Eye (tissue), 1 donor: ENCODE data around the gene LASP1.
"Not testable (repeated sequence)": the region's sequence is repeated elsewhere in the genome, so short reads cannot be mapped to it uniquely, and the experiment has no call there.

ENCODE experiments used
- DNase-seq: peaks from one replicate; pipeline ENCODE4 v3.0.0-alpha.2; 2015

Gene LASP1

DNA sequence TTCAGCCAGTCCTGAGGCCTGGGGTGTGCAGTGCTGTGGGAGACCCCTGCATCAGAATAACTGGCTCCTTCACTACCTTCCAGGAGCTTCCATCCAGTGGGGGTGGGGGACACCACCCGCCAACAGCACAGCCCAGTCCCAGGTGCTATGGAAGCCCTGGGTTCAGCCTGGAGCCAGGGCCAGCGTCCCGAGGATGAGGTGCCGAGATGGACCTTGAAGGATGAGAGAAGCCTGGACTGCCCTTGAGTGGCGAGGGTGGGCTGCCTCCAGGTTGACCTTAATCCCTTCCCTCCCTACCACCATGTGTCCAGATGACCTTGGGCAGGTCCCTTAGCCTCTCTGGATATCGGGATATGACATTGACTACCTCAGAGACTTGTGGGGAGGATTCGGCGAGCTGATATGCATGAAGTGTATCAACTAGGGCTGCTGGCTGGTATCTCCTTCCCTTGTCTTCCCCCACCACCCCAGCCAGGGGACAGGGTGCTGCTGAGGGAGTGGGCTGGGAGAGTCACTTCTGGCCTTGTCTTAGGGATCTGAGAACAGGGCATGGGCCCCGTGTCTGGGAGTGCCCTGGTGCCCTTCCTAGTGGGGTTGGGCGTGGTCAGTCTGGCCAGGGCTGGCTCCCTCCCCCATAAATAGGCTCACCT, 41.3 kb downstream of the LASP1 start:
- DNase-seq, result no peak

DNA sequence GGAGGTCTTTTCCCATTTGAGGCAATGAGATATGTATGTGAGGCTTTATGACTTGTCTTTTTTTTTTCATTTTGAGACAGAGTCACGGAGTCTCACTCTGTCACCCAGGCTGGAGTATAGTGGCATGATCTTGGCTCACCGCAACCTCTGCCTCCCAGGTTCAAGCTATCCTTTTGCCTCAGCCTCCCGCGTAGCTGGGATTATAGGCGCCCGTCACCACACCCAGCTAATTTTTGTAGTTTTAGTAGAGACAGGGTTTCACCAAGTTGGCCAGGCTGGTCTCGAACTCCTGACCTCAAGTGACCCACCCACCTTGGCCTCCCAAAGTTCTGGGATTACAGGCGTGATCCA, 41.8 kb downstream of the LASP1 start:
- DNase-seq, result not testable (repeated sequence)

DNA sequence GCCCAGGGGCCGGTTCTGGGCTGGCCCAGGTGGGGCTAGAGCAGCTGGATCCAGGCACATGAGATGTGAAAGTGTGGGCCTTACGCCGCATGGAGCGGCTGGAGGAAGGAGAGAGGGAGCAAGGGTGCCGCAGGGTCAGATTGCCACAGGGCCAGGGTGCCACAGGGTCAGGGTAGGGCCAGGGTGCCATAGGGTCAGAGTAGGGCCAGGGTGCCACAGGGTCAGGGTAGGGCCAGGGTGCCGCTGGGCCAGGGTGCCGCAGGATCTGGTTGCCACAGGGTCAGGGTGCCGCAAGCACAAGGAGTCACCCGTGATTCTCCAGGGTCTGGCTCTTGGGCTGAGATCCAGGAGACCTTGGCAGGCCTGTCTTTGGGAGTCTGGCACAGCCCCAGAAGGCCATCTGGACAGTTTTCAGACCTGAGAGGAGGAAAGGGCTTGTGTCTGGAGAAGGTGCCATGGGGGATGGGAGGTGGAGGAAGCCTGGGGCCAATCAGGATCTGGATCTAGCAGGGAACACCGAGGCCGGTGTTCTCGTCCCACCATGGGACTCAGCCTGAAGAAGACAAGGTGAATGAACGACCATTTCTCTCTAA, 42.5 kb downstream of the LASP1 start:
- DNase-seq, result no peak

DNA sequence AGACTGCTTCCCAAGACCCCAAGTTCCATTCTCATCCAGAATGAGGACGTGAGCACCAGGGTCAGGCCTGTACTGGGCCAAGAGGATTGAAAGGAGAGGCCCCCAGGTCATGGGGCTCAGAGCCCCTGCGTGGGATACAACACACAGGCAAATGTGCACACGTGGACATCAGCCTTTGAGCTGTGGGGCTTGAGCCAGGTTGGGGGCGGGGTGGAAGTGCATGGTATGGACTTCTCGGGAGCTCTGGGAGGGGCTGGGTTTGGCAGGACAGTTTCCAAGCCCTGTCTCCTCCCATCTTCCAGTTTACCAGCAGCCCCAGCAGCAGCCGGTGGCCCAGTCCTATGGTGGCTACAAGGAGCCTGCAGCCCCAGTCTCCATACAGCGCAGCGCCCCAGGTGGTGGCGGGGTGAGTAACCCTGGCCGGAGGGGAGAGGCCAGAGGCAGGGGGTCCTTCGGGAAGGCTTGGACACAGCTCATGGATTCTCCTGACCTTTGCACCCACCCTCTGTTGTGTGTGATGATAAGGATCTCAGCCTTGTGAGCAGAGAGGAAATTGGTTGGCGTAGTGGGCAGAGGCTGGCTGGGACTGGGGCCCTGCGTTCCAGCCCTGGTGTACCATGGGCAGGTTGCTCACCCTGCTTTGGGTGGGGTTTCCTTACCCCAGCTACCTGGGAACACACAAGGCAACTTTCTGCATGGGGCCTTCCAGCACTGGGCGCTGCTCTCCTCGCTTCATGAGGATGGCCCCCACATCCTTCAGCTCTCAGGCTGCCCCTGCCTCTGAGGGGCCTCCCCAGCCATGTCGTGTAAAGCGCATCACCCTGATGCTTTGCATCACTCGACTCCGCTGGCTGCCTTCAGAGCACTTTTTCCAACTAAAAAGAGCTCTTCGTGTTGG, 45.1 kb downstream of the LASP1 start:
- DNase-seq, result no peak

DNA sequence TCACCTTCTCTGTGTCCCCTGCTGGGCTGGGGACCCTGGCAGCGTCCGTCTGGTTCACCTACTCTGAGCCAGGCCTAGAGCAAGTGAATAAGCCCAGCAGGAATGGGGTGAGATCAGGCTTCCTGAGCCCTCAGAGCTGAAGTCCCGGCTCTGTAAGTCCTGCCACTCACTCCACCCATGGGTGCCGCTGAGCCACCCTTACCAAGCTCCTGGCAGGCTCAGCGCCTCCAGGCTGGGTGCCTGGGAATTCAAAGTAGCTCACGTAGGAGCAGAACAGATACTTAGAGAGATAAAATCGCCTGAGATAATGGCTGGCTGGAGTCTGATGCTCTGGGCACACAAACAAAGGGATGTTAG, 45.8 kb downstream of the LASP1 start:
- no peak for DNase-seq

DNA sequence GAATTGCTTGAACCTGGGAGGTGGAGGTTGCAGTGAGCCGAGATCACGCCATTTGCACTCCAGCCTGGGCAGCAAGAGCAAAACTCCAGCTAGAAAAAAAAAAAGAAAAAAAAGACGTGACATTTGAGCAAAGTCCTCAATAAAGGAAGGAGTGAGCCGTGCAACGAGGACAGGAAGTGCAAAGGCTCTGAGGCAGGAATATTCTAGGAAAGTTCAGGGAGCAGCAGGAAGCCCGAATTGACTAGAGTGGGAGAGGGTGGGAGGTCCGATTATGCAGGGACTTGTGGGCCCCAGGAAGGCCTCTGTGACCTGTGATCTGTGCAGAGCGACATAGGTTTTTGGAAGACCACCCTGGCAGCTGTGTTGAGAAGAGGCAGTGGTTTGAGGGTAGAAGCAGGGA, 46.9 kb downstream of the LASP1 start:
- no peak for DNase-seq

DNA sequence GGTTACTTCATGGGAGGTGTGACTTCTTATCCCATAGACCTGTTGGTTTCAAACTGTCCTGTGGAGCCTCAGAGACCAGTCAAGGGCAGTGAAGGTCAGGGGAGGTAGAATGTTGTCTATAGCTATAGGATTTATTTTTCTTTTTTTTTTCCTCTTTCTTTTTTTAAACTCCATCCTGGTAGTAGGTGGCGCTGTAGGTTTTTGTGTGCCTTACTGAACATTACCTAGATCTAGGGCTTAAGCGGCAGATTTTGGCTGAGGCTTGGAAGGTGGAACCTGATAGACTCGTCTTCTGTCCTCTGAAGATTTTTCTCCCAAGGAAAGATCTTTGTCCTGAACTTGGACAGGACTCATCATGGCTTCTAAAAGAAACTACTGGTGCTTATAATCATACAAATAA, 47.4 kb downstream of the LASP1 start:
- no peak for DNase-seq

DNA sequence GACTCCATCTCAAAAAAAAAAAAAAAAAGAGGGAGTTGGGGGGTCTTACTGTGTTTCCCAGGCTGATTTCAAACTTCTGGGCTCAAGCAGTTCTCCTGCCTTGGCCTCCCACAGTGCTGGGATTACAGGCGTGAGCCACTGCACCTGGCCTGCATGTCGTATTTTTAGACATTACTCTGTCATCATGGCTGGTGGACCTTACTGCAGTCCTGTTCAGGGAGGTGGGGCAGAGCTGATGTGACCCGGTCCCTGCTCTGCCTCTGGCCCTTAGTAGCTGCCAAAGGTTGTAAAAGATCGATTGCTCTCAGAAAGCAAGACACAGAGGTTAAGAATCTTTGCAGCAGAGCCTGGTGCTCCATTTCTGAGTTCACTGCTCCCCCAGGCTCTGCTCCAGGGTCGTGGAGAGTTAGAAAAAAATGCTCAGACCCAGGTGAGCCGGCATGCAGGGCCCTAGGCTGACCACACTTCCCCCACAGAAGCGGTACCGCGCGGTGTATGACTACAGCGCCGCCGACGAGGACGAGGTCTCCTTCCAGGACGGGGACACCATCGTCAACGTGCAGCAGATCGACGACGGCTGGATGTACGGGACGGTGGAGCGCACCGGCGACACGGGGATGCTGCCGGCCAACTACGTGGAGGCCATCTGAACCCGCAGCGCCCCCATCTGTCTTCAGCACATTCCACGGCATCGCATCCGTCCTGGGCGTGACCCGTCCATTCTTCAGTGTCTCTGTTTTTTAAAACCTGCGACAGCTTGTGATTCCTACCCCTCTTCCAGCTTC, 48.5 kb downstream of the LASP1 start:
- DNase-seq, result peak; percentile 31

DNA sequence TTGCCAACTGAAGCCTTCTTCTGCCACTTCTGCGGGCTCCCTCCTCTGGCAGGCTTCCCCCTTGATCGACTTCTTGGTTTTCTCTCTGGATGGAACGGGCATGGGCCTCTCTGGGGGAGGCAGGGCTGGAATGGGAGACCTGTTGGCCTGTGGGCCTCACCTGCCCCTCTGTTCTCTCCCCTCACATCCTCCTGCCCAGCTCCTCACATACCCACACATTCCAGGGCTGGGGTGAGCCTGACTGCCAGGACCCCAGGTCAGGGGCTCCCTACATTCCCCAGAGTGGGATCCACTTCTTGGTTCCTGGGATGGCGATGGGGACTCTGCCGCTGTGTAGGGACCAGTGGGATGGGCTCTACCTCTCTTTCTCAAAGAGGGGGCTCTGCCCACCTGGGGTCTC, 49.1 kb downstream of the LASP1 start:
- DNase-seq, result no peak

DNA sequence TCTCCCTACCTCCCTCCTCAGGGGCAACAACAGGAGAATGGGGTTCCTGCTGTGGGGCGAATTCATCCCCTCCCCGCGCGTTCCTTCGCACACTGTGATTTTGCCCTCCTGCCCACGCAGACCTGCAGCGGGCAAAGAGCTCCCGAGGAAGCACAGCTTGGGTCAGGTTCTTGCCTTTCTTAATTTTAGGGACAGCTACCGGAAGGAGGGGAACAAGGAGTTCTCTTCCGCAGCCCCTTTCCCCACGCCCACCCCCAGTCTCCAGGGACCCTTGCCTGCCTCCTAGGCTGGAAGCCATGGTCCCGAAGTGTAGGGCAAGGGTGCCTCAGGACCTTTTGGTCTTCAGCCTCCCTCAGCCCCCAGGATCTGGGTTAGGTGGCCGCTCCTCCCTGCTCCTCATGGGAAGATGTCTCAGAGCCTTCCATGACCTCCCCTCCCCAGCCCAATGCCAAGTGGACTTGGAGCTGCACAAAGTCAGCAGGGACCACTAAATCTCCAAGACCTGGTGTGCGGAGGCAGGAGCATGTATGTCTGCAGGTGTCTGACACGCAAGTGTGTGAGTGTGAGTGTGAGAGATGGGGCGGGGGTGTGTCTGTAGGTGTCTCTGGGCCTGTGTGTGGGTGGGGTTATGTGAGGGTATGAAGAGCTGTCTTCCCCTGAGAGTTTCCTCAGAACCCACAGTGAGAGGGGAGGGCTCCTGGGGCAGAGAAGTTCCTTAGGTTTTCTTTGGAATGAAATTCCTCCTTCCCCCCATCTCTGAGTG, 49.6 kb downstream of the LASP1 start:
- no peak for DNase-seq

DNA sequence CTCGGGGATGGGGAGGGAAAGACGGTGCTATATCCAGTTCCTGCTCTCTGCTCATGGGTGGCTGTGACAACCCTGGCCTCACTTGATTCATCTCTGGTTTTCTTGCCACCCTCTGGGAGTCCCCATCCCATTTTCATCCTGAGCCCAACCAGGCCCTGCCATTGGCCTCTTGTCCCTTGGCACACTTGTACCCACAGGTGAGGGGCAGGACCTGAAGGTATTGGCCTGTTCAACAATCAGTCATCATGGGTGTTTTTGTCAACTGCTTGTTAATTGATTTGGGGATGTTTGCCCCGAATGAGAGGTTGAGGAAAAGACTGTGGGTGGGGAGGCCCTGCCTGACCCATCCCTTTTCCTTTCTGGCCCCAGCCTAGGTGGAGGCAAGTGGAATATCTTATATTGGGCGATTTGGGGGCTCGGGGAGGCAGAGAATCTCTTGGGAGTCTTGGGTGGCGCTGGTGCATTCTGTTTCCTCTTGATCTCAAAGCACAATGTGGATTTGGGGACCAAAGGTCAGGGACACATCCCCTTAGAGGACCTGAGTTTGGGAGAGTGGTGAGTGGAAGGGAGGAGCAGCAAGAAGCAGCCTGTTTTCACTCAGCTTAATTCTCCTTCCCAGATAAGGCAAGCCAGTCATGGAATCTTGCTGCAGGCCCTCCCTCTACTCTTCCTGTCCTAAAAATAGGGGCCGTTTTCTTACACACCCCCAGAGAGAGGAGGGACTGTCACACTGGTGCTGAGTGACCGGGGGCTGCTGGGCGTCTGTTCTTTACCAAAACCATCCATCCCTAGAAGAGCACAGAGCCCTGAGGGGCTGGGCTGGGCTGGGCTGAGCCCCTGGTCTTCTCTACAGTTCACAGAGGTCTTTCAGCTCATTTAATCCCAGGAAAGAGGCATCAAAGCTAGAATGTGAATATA, 50.8 kb downstream of the LASP1 start:
- no peak for DNase-seq

DNA sequence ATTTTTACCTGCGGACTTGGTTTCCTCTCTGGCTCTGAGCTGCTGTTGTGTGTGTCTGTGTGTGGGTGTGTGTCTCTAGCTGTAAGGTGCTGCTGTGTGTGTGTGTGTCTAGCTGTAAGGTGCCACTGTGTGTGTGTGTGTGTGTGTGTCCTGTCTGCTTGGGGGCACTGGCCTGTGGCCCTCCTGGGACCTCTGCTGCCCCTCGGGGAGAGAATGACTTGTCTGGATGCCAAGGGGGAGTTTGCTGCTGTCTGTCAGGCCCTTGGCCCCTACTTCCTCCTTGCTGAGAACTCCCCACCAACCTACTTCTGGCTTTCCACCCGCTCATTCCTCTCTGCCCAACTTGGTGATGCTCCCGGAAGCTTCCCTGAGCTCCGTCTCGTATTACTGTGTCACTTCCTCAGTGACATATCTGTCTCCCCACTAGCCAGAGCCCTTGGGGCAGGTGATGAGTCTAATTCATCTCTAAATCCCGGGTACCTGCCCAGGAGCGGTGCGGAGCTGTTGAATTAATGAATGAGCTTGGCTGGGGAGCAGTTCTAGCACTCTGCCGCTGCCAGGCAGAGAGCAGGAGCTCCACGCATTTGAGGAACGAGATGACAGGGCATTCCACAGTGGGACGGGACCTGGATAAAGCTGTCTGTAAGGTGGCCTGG, 52.0 kb downstream of the LASP1 start:
- no peak for DNase-seq

DNA sequence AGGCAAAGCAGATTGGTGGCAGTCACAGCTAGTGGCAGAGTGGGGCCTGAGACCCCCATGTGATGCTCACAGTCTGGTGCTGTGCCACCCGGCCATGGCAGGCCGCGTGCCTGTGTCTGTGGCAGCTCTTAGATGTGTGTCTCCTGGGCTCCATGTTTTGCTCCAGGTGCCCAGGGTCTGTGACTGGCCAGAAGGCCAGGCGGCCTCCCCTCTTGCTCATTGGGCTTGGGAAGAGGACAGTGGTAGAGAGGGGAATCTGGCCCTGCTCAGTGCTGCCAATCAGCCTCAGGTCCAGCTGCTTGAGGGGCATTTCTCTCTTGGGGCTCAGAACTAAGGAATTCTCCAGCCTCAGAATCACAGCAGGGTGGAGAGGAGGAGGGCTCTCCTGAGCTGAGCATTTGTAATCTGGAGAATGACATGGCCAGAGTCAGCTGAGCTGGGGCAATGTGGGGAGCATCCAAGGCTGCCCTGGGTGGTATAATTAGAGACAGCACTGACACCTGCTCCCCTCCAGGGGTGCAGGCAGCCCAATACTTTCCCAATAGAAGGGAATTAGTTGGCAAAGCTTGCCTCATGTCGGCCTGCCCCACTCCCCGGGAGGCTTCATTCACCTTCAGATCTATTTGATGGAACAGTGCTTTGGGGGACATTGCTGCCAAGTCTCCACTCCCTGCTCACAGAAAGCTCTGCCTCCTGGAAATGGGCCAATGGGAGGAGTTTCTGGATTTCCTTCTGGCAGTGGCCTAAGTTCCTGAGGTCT, 52.9 kb downstream of the LASP1 start:
- peak; percentile 82 for DNase-seq

DNA sequence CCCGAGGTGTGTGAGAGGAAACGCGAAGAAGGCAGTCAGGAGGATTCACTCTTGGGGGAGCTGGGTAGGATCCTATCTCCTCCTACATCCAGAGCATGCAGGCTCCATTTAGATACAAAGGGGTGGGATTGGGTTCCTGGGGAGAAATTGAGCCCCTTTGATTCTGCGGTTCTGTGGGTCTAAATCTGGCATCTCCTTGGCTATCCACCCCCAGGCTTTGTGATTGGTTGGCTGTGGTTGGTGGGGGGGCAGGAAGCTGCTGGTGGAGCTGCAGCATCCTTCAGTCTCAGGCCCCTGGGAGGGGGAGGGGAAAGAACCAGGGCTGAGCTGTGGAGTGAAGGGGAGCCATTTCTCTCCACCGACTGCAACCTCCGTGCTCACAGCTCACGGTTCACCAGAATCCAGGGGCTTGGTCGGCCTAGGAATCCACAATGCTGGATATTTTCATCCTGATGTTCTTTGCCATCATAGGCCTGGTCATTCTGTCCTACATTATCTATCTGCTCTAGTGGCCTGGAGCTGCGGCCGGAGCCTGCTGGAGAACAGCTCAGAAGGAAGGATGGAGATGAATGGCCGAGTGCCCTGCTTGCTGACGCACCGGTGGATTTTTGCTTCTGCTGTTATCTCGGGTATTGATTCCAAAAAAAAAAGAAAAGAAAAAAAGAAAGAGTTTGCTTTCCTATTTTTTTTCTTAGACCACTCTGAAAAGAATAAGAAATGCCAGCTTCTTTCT, 55.6 kb downstream of the LASP1 start, which contains the start of gene LASP1NB:
LASP1NB (plus strand) TSS at position 352 of the 733 bp plus-strand sequence.
- DNase-seq, result peak; percentile 96

DNA sequence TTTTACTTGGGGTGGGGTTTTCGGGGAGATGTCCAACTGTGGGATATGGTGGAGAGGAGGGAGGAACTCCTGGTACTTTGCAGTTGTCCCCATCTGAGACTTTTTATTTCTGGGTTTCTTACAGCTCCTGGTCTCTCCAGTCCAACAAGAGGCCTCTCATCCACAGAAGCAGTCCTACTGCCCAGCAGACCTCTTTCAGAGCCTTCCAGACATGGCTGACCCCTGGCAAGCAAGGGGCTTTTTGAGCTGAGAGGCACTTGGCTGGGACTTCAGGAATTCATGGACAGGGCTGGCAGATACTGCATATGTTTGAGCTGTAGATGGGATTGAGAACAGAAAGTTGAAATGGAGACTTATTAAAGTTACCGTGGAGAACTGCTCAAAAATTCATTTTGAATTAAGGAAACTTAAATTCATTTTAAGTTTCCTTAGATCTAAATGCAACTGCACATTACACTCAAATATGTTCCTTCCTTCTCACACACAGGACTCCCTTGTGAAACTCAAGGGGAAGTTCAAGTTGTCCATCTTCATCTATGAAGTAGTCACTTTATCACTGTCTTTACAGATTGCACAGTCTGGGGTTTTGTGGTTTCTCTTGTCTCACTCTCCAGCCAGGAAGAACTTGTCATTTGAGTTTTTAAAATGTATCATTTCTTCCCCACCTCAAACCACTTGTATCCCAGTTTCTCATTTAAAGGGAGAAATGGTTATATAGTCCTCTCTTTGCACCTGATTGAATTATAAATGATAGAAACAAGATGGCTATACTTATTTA, 56.6 kb downstream of the LASP1 start:
- peak; percentile 13 for DNase-seq

DNA sequence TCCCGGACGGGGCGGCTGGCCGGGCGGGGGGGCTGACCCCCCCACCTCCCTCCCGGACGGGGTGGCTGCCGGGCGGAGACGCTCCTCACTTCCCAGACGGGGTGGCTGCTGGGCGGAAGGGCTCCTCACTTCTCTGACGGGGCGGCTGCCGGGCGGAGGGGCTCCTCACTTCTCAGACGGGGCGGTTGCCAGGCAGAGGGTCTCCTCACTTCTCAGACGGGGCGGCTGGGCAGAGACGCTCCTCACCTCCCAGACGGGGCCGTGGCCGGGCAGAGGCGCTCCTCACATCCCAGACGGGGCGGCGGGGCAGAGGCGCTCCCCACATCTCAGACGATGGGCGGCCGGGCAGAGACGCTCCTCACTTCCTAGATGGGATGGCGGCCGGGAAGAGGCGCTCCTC, 60.9 kb downstream of the LASP1 start:
- DNase-seq, result not testable (repeated sequence)

DNA sequence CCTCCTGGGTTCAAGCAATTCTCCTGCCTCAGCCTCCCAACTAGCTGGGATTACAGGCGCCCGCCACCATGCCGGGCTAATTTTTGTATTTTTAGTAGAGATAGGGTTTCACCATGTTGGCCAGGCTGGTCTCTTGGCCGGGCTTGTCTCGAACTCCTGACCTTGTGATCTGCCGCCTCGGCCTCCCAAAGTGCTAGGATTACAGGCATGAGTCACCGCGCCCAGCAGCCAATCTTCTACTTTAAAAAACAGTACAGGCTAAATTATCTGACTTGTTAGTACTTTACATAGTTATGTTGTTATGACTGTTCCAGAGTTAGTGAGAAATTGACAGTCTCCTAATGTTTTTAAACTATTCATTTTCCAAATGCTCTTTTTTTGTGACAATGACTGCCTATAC, 64.1 kb downstream of the LASP1 start:
- not testable (repeated sequence) for DNase-seq

DNA sequence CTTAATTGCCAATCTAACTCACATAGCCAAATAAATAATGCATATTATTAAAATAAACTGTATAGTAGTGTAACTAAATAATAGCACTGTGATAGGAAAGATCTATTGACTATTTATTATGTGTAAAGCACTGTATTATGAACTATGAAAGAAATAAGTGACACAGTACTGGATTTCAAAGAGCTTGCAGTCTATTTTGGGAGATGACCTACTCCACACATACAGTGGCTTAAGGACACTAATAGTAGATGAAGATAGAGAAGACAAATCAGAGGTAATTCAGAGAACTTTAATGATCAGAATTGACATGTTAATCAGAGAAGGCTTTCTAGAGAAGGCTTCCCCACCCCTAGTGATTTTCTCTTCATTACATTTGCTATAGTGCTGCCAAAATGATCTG, 70.1 kb downstream of the LASP1 start:
- no peak for DNase-seq
